HEK293 (cell line): ENCODE data around the gene FAM124A.
A peak's percentile ranks its signal among the peaks of the same experiment; 100 is the strongest.

Source experiments
- CTCF ChIA-PET: fragments of 350-600 bp; formaldehyde crosslinking; extraction: SDS; loops from one replicate; lab custom pipeline; 2021; ENCODE audit warnings: antibody characterized with exemption; lab: Yijun Ruan, JAX
- POLR2A ChIA-PET: fragments of 300-600 bp; formaldehyde crosslinking; extraction: SDS; loops from one replicate; lab custom pipeline; 2020; ENCODE audit warnings: antibody characterized with exemption, inconsistent platforms; lab: Yijun Ruan, JAX
- H3K27ac ChIP-seq: fragments of 200-500 bp; sonication (Bioruptor generic); 2 replicates; pipeline ENCODE4 v1.5.1; 2014; ENCODE audit warnings: low read depth, low read length, control low read depth, inconsistent platforms; ENCODE audit errors: extremely low read depth
- H3K36me3 ChIP-seq, 2 experiments: fragments of 200-500 bp in 1 of 2; sonication (Bioruptor generic) in 1 of 2; 1 replicate in 1 of 2; 2 replicates in 1 of 2; pipeline ENCODE4 v1.5.1; 2014 to 2017; ENCODE audit warnings: inconsistent platforms in 2 of 2, low read length in 2 of 2; ENCODE audit not compliant: control insufficient read depth in 2 of 2, insufficient read depth in 1 of 2
- H3K4me1 ChIP-seq: fragments of 200-500 bp; sonication (Bioruptor generic); 2 replicates; pipeline ENCODE4 v1.5.1; 2014; ENCODE audit warnings: mild to moderate bottlenecking, low read length, inconsistent platforms; ENCODE audit not compliant: control insufficient read depth, insufficient read depth
- H3K4me3 ChIP-seq: 2 replicates; pipeline ENCODE4 v1.5.1; 2011; ENCODE audit warnings: low read depth, mild to moderate bottlenecking, control low read depth, low read length, moderate library complexity
- H3K9me3 ChIP-seq: fragments of 200-500 bp; sonication (Bioruptor generic); 2 replicates; pipeline ENCODE4 v1.5.1; 2014; ENCODE audit warnings: low read depth, low read length, inconsistent platforms; ENCODE audit not compliant: control insufficient read depth, insufficient read depth
- EGR2 ChIP-seq: fragments of 450-650 bp; formaldehyde crosslinking; IDR thresholded peaks from 2 replicates; pipeline ENCODE4 v1.5.1; 2016; ENCODE audit warnings: low read depth, missing biosample characterization, missing genetic modification characterization
- SCRT1 ChIP-seq: fragments of 450-650 bp; formaldehyde crosslinking; IDR thresholded peaks from 2 replicates; pipeline ENCODE4 v1.5.1; 2016; ENCODE audit warnings: missing biosample characterization, missing genetic modification characterization, borderline replicate concordance
- SCRT2 ChIP-seq: fragments of 450-650 bp; formaldehyde crosslinking; IDR thresholded peaks from 2 replicates; pipeline ENCODE4 v1.5.1; 2016; ENCODE audit warnings: missing biosample characterization, missing genetic modification characterization
- ZFHX2 ChIP-seq: fragments of 450-650 bp; formaldehyde crosslinking; conservative IDR thresholded peaks from 2 replicates; pipeline ENCODE4 v1.5.1; 2016; ENCODE audit warnings: missing biosample characterization, missing genetic modification characterization
- ZNF138 ChIP-seq: fragments of 450-650 bp; formaldehyde crosslinking; IDR thresholded peaks from 2 replicates; pipeline ENCODE4 v1.5.1; 2016; ENCODE audit warnings: missing biosample characterization, missing genetic modification characterization, borderline replicate concordance
- ZNF202 ChIP-seq: fragments of 450-650 bp; formaldehyde crosslinking; IDR thresholded peaks from 2 replicates; pipeline ENCODE4 v1.5.1; 2016; ENCODE audit warnings: missing biosample characterization, missing genetic modification characterization, borderline replicate concordance
- ZNF324 ChIP-seq: fragments of 450-650 bp; formaldehyde crosslinking; IDR thresholded peaks from 2 replicates; pipeline ENCODE4 v1.5.1; 2016; ENCODE audit warnings: missing biosample characterization, missing genetic modification characterization
- ZNF518A ChIP-seq: fragments of 450-650 bp; formaldehyde crosslinking; conservative IDR thresholded peaks from 2 replicates; pipeline ENCODE4 v1.5.1; 2016; ENCODE audit warnings: low read depth, missing biosample characterization, missing genetic modification characterization
- ZNF529 ChIP-seq: fragments of 450-650 bp; formaldehyde crosslinking; IDR thresholded peaks from 2 replicates; pipeline ENCODE4 v1.5.1; 2017; ENCODE audit warnings: missing genetic modification characterization, missing biosample characterization; ENCODE audit not compliant: insufficient replicate concordance
- ZNF549 ChIP-seq: fragments of 450-650 bp; IDR thresholded peaks from 2 replicates; pipeline ENCODE4 v1.5.1; 2018; ENCODE audit warnings: missing biosample characterization, missing genetic modification characterization, mild to moderate bottlenecking, inconsistent platforms, moderate library complexity
- ZNF558 ChIP-seq: fragments of 450-650 bp; formaldehyde crosslinking; IDR thresholded peaks from 2 replicates; pipeline ENCODE4 v1.5.1; 2016; ENCODE audit warnings: missing biosample characterization, missing genetic modification characterization
- ZNF610 ChIP-seq: fragments of 450-650 bp; formaldehyde crosslinking; IDR thresholded peaks from 2 replicates; pipeline ENCODE4 v1.5.1; 2016; ENCODE audit warnings: missing biosample characterization, missing genetic modification characterization, borderline replicate concordance
- ZNF654 ChIP-seq: fragments of 450-650 bp; formaldehyde crosslinking; IDR thresholded peaks from 2 replicates; pipeline ENCODE4 v1.5.1; 2016; ENCODE audit warnings: low read depth, missing biosample characterization, missing genetic modification characterization
- ZNF692 ChIP-seq: fragments of 450-650 bp; formaldehyde crosslinking; IDR thresholded peaks from 2 replicates; pipeline ENCODE4 v1.5.1; 2016; ENCODE audit warnings: missing biosample characterization, missing genetic modification characterization
- ZNF791 ChIP-seq: fragments of 450-650 bp; formaldehyde crosslinking; IDR thresholded peaks from 2 replicates; pipeline ENCODE4 v1.5.1; 2016; ENCODE audit warnings: missing biosample characterization, missing genetic modification characterization
- TF ChIP-seq, protein P1 (sequence below): fragments of 450-650 bp; formaldehyde crosslinking; IDR thresholded peaks from 2 replicates; pipeline ENCODE4 v1.5.1; 2016; ENCODE audit warnings: missing biosample characterization, missing genetic modification characterization, borderline replicate concordance

The FAM124A gene

DNA sequence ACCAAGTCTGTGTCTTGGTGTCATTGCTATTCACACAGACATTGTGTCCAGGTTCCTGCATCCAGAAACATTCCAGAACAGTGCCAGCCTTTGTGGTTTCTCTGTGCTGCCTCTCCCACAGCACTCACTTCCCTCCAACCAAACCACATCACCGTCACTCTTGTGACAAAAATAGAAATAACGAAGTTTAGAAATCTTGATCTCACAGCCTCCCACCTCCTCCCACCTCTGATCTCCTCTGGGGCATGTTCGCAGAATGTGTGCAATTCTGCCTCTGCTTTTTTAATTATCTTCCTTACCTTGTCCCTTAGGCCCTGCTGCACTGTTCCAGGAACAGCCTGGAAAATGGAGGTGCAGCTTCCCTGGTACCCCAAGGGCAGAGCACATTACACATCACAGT lies 108.6 kb downstream of the FAM124A start:
- POLR2A ChIA-PET: interaction anchor here (0.7 kb wide), 1 partner anchor 34 kb away, joined by 3 read pairs; no protein-coding TSS in a partner anchor

GRCh38 chr13:51331354-51331861 lies 109.2 kb downstream of the FAM124A start:
- ChIA-PET CTCF (no interaction called here), POLR2A (interaction anchor here (0.7 kb wide), 1 partner anchor 33 kb away, joined by 3 read pairs; no protein-coding TSS in a partner anchor)
- no peak overlapping the region for H3K4me3 ChIP-seq
- TF ChIP-seq ZNF138 (tag by site-specific recombination) (no peak), ZNF549 (tag by site-specific recombination) (no peak), ZNF654 (no peak), ZNF324 (tag by site-specific recombination) (no peak)
- H3K27ac ChIP-seq: no peak overlapping the region
- no peaks in the 10 kb centered on the region for H3K9me3 ChIP-seq
- no peaks in the 10 kb centered on the region for H3K36me3 ChIP-seq
- H3K4me1 ChIP-seq: no peaks in the 10 kb centered on the region

More for the DNA sequence above, 108.6 kb downstream of the FAM124A start:
- H3K4me1 ChIP-seq: no peaks in the 10 kb centered on the region
- H3K4me3 ChIP-seq: no peak overlapping the region
- H3K36me3 ChIP-seq: no peaks in the 10 kb centered on the region
- no peak overlapping the region for H3K27ac ChIP-seq
- TF ChIP-seq ZNF202 (tag by site-specific recombination): no peak
- TF ChIP-seq EGR2 (tag by site-specific recombination): peak; percentile 53; the same call in 1 of the 2 replicates
- TF ChIP-seq ZFHX2 (tag by site-specific recombination): 0 out of 2 replicates have a peak, but pooled peaks have one; percentile 24
- no peak for TF ChIP-seq ZNF791 (tag by site-specific recombination)
- no peak for TF ChIP-seq ZNF610 (tag by site-specific recombination)
- CTCF ChIA-PET: no interaction called here
- no peaks in the 10 kb centered on the region for H3K9me3 ChIP-seq

- ChIA-PET POLR2A (no interaction called here), CTCF (interaction anchor here (0.7 kb wide), 1 partner anchor 204 kb away, joined by 3 read pairs; no protein-coding TSS in a partner anchor)
- TF ChIP-seq ZNF529 (tag by site-specific recombination): no peak
- peak; percentile 88 for TF ChIP-seq SCRT2
- TF ChIP-seq ZNF518A (tag by site-specific recombination): no peak
- no peak for TF ChIP-seq ZNF558 (tag by site-specific recombination)
- TF ChIP-seq, protein P1, sequence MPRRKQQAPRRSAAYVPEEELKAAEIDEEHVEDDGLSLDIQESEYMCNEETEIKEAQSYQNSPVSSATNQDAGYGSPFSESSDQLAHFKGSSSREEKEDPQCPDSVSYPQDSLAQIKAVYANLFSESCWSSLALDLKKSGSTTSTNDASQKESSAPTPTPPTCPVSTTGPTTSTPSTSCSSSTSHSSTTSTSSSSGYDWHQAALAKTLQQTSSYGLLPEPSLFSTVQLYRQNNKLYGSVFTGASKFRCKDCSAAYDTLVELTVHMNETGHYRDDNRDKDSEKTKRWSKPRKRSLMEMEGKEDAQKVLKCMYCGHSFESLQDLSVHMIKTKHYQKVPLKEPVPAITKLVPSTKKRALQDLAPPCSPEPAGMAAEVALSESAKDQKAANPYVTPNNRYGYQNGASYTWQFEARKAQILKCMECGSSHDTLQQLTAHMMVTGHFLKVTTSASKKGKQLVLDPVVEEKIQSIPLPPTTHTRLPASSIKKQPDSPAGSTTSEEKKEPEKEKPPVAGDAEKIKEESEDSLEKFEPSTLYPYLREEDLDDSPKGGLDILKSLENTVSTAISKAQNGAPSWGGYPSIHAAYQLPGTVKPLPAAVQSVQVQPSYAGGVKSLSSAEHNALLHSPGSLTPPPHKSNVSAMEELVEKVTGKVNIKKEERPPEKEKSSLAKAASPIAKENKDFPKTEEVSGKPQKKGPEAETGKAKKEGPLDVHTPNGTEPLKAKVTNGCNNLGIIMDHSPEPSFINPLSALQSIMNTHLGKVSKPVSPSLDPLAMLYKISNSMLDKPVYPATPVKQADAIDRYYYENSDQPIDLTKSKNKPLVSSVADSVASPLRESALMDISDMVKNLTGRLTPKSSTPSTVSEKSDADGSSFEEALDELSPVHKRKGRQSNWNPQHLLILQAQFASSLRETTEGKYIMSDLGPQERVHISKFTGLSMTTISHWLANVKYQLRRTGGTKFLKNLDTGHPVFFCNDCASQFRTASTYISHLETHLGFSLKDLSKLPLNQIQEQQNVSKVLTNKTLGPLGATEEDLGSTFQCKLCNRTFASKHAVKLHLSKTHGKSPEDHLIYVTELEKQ (tag by site-specific recombination): no peak
- no peak for TF ChIP-seq ZNF692 (tag by site-specific recombination)
- TF ChIP-seq SCRT1 (tag by site-specific recombination): peak; percentile 70; the same call in 1 of the 2 replicates
- H3K27ac ChIP-seq: no peak overlapping the region
- no peaks in the 10 kb centered on the region for H3K9me3 ChIP-seq
- no peaks in the 10 kb centered on the region for H3K36me3 ChIP-seq
- H3K4me3 ChIP-seq: no peak overlapping the region
- H3K4me1 ChIP-seq: no peaks in the 10 kb centered on the region
Observed at GRCh38 chr13:51332566-51333361, 110.6 kb downstream of the FAM124A start.
